ENCODE data around the gene PCSK9. TPM values are rescaled to one million over a fixed set of nuclear protein-coding genes. Genes with fewer than 3 reads are reported as not detected.

PCSK9 gene
- total and polyA plus RNA-seq, 2 of the 4 experiments (the other 2 are of a cell fraction): under 0.01 to 0.17 TPM

GRCh38 chr1:55049271-55049913, 10.0 kb downstream of the PCSK9 start:
- Histone ChIP-seq H2AK5ac (ENCODE audit: low read depth, low read length) (no peak overlapping the region), H2BK120ac (ENCODE audit: low read depth, low read length) (no peak overlapping the region), H3K18ac (ENCODE audit: low read depth, low read length) (no peak overlapping the region), H3K9me1 (ENCODE audit: insufficient read depth, low read length) (no peaks in the 10 kb centered on the region), H3K27me3 (ENCODE audit: control insufficient read depth, insufficient read depth, low read length) (peaks cover 43% of the 10 kb centered on the region), H2BK5ac (ENCODE audit: low read depth, low read length, poor library complexity, severe bottlenecking) (no peak overlapping the region), H3K4me3 (ENCODE audit: insufficient read depth, low read depth, low read length) (no peak overlapping the region), H3K36me3 (ENCODE audit: control insufficient read depth, insufficient read depth, low read length) (no peaks in the 10 kb centered on the region), H3K9ac (ENCODE audit: low read depth, low read length) (no peak overlapping the region), H4K91ac (ENCODE audit: insufficient read depth, low read depth, low read length) (no peak overlapping the region), H4K20me1 (ENCODE audit: insufficient read depth, low read length) (no peaks in the 10 kb centered on the region), H3K79me1 (ENCODE audit: low read depth in 1 of 2, low read length in 2 of 2) (no peaks in the 10 kb centered on the region), H4K8ac (ENCODE audit: low read depth in 2 of 2, low read length in 2 of 2) (no peak overlapping the region), H2BK15ac (ENCODE audit: low read depth, low read length) (no peak overlapping the region), H2AK9ac (replicated peaks; ENCODE audit: low read depth, low read length, poor library complexity) (no peak overlapping the region), H3K23ac (ENCODE audit: low read depth, low read length) (no peak overlapping the region), H2AFZ (replicated peaks; ENCODE audit: low read length, poor library complexity) (no peak overlapping the region), H3K4me1 (ENCODE audit: control insufficient read depth, insufficient read depth, low read length) (no peaks in the 10 kb centered on the region), H3K27ac (ENCODE audit: insufficient read depth, low read length) (no peak overlapping the region), H4K5ac (ENCODE audit: low read depth, low read length) (no peak overlapping the region), H3K4me2 (ENCODE audit: low read depth, low read length) (no peak overlapping the region), H3K14ac (replicated peaks; ENCODE audit: low read depth, low read length) (no peak overlapping the region), H3K9me3 (ENCODE audit: control insufficient read depth, insufficient read depth, low read length) (no peaks in the 10 kb centered on the region), H3K56ac (ENCODE audit: extremely low read depth, insufficient read depth, low read length) (no peak overlapping the region), H2BK20ac (ENCODE audit: low read depth, low read length) (no peak overlapping the region), H3K4ac (ENCODE audit: low read depth, low read length) (no peak overlapping the region)
- ATAC-seq (ENCODE audit: low read depth): no peak
- DNase-seq: no peak
- BruUV-seq (replicated peaks): no TSS peak
- 70% methylated on average over 5 of the region's 9 CpGs; no CpG with 5 or more reads in 1 of the 2 experiments for WGBS, 2 experiments (ENCODE audit: extremely low coverage in 2 of 2, insufficient read length in 1 of 2)
- dilution Hi-C loops (cut with HindIII; ENCODE audit: low sequenced_read_pairs, unreplicated experiment): no loop called here
- in situ Hi-C loops (cut with MboI; ENCODE audit: low sequenced_read_pairs): no loop called here
- POLR2A ChIA-PET (ENCODE audit: unreplicated experiment): no interaction called here
- CTCF ChIA-PET: no interaction called here
- intact Hi-C loops (cut with micrococcal nuclease): no loop called here
- TF ChIP-seq FOS (IDR thresholded peaks at IDR 0.05; ENCODE audit: low read depth, low read length) (no peak), NFE2L2 (IDR thresholded peaks at IDR 0.05; ENCODE audit: low read depth, low read length) (no peak), MAFK (IDR thresholded peaks at IDR 0.05; ENCODE audit: low read depth, low read length) (no peak), CHD1 (IDR thresholded peaks at IDR 0.05; ENCODE audit: low read depth, low read length) (no peak), USF2 (IDR thresholded peaks at IDR 0.05; ENCODE audit: low read depth, low read length) (no peak), SMC3 (IDR thresholded peaks at IDR 0.05; ENCODE audit: low read depth, low read length) (no peak), CTCF (conservative IDR thresholded peaks at IDR 0.05; ENCODE audit: low read depth, low read length) (no peak), CEBPB (IDR thresholded peaks at IDR 0.05; ENCODE audit: low read depth, low read length) (no peak), BHLHE40 (IDR thresholded peaks at IDR 0.05; ENCODE audit: low read depth, low read length) (no peak)

Data from IMR-90 (cell line).